OCI-LY1 (cell line): ENCODE results near the gene ZNF275.

Experiments
- H2AFZ ChIP-seq: fragments of 200-600 bp; sonication (generic), shearing (Covaris generic); 2 replicates; pipeline ENCODE4 v1.6.0; 2014; ENCODE audit warnings: antibody characterized with exemption, mild to moderate bottlenecking, low read length
- H3F3A ChIP-seq: fragments of 200-600 bp; sonication (generic), shearing (Covaris generic); 2 replicates; pipeline ENCODE4 v1.6.0; 2014; ENCODE audit warnings: mild to moderate bottlenecking, antibody characterized with exemption, low read length, moderate library complexity; ENCODE audit not compliant: insufficient read depth
- H3K27ac ChIP-seq: fragments of 200-600 bp; sonication (generic); 2 replicates; pipeline ENCODE4 v1.5.1; 2014; ENCODE audit warnings: low read length, mixed run types, mild to moderate bottlenecking, low read depth; ENCODE audit not compliant: poor library complexity, severe bottlenecking
- H3K27me3 ChIP-seq: fragments of 200-600 bp; sonication (generic); 2 replicates; pipeline ENCODE4 v1.6.0; 2014; ENCODE audit warnings: antibody characterized with exemption, mild to moderate bottlenecking, low read length, moderate library complexity; ENCODE audit not compliant: insufficient read depth
- H3K36me3 ChIP-seq: fragments of 200-600 bp; sonication (generic); 2 replicates; pipeline ENCODE4 v1.6.1; 2014; ENCODE audit warnings: mild to moderate bottlenecking, antibody characterized with exemption, low read length, moderate library complexity, mixed read lengths; ENCODE audit not compliant: insufficient read depth
- H3K4me1 ChIP-seq: fragments of 200-600 bp; sonication (generic); 2 replicates; pipeline ENCODE4 v1.5.1; 2014; ENCODE audit warnings: mild to moderate bottlenecking, low read length, moderate library complexity; ENCODE audit not compliant: insufficient read depth, severe bottlenecking
- H3K4me2 ChIP-seq: fragments of 200-600 bp; sonication (generic), shearing (Covaris generic); 2 replicates; pipeline ENCODE4 v1.6.1; 2014; ENCODE audit warnings: low read length
- H3K4me3 ChIP-seq: fragments of 200-600 bp; sonication (generic); 2 replicates; pipeline ENCODE4 v1.5.1; 2014; ENCODE audit warnings: low read length, low read depth, mild to moderate bottlenecking, mixed read lengths; ENCODE audit not compliant: poor library complexity, severe bottlenecking
- H3K79me2 ChIP-seq: fragments of 200-600 bp; shearing (Covaris generic); 2 replicates; pipeline ENCODE4 v1.6.1; 2016; ENCODE audit warnings: mixed run types, low read length, mixed read lengths; ENCODE audit not compliant: insufficient read depth
- H3K9ac ChIP-seq: fragments of 200-600 bp; sonication (generic), shearing (Covaris generic); 2 replicates; pipeline ENCODE4 v1.6.1; 2014; ENCODE audit warnings: mild to moderate bottlenecking, low read length, mixed read lengths
- H3K9me2 ChIP-seq: fragments of 200-600 bp; sonication (generic), shearing (Covaris generic); 2 replicates; pipeline ENCODE4 v1.6.1; 2014; ENCODE audit warnings: low read depth, mild to moderate bottlenecking, low read length, mixed read lengths
- H3K9me3 ChIP-seq: fragments of 200-600 bp; shearing (Covaris generic); 2 replicates; pipeline ENCODE4 v1.6.1; 2014; ENCODE audit warnings: low read length, mixed read lengths
- H4K20me1 ChIP-seq: fragments of 200-600 bp; sonication (generic), shearing (Covaris generic); 2 replicates; pipeline ENCODE4 v1.6.0; 2016; ENCODE audit warnings: mild to moderate bottlenecking, low read length; ENCODE audit not compliant: insufficient read depth
- EZH2 ChIP-seq: fragments of 200-600 bp; sonication (generic), shearing (Covaris generic); IDR thresholded peaks from 2 replicates; pipeline ENCODE4 v1.8.0; 2017; ENCODE audit warnings: borderline replicate concordance, mixed run types, mild to moderate bottlenecking, antibody characterized with exemption, low read length, moderate library complexity, mixed read lengths
- TF ChIP-seq, protein P1 (sequence below): fragments of 200-600 bp; sonication (generic), shearing (Covaris generic); IDR thresholded peaks from 2 replicates; pipeline ENCODE4 v1.5.1; 2017; ENCODE audit warnings: mild to moderate bottlenecking, antibody characterized with exemption, low read length, moderate library complexity, mixed read lengths

The ZNF275 gene

DNA sequence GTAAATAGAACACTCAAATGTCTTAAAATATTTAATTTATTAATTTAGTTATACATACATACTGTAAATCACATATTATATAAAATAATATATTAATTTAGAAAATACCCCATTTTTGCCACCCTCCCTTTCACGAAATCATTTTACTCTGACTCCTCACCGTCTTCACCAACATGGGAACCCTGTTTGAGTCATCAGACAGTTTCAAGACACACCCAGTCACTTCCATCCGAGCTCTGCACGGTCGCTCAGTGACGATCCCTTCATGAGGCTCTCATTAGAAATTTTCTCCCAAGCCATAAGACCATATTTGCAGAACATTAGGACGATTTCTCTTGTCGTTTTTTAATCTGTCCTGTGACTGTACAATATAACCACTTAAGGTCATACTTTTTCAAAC, 14.5 kb downstream of the ZNF275 start:
- H2AFZ ChIP-seq: no peak overlapping the region
- H3K9me2 ChIP-seq: no peaks in the 10 kb centered on the region
- no peaks in the 10 kb centered on the region for H3K79me2 ChIP-seq
- no peak overlapping the region for H3K4me2 ChIP-seq
- peaks cover 35% of the 10 kb centered on the region for H3K4me1 ChIP-seq
- no peaks in the 10 kb centered on the region for H3F3A ChIP-seq
- H3K27me3 ChIP-seq: no peaks in the 10 kb centered on the region
- H4K20me1 ChIP-seq: no peaks in the 10 kb centered on the region
- no peak overlapping the region for H3K27ac ChIP-seq
- TF ChIP-seq, protein P1, sequence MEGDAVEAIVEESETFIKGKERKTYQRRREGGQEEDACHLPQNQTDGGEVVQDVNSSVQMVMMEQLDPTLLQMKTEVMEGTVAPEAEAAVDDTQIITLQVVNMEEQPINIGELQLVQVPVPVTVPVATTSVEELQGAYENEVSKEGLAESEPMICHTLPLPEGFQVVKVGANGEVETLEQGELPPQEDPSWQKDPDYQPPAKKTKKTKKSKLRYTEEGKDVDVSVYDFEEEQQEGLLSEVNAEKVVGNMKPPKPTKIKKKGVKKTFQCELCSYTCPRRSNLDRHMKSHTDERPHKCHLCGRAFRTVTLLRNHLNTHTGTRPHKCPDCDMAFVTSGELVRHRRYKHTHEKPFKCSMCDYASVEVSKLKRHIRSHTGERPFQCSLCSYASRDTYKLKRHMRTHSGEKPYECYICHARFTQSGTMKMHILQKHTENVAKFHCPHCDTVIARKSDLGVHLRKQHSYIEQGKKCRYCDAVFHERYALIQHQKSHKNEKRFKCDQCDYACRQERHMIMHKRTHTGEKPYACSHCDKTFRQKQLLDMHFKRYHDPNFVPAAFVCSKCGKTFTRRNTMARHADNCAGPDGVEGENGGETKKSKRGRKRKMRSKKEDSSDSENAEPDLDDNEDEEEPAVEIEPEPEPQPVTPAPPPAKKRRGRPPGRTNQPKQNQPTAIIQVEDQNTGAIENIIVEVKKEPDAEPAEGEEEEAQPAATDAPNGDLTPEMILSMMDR: no peak
- TF ChIP-seq EZH2: no peak
- peaks cover 47% of the 10 kb centered on the region for H3K36me3 ChIP-seq
- no peaks in the 10 kb centered on the region for H3K9me3 ChIP-seq
- no peak overlapping the region for H3K4me3 ChIP-seq
- H3K9ac ChIP-seq: no peak overlapping the region

DNA sequence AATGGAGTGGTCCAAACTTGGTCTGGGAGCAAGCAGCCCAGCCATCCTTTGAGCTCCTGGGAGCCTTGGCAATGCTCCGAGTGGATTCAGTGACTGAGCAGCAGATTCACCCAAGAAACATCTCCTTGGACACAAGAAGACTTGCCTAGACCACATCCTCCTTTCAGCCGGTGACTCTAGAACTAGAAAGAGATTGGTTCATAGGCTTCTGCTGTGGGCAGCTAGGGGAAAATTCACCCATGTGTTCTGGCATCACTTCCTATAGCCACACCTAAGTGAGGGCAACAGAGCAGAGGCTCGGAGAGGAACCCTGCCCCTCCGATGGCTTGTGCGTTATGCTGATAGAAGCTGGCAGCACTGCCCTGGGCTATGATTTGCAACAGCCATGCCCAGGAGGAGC, 16.0 kb downstream of the ZNF275 start:
- Histone ChIP-seq H4K20me1 (no peaks in the 10 kb centered on the region), H3K9me2 (no peaks in the 10 kb centered on the region), H3K4me3 (no peak overlapping the region), H3K27me3 (no peaks in the 10 kb centered on the region), H3K9me3 (no peaks in the 10 kb centered on the region), H3F3A (no peaks in the 10 kb centered on the region), H3K4me1 (peaks cover 50% of the 10 kb centered on the region), H3K9ac (no peak overlapping the region), H2AFZ (no peak overlapping the region), H3K79me2 (no peaks in the 10 kb centered on the region), H3K27ac (peak overlapping the region; percentile 97), H3K4me2 (no peak overlapping the region), H3K36me3 (peaks cover 39% of the 10 kb centered on the region)
- TF ChIP-seq, protein P1: no peak
- no peak for TF ChIP-seq EZH2

DNA sequence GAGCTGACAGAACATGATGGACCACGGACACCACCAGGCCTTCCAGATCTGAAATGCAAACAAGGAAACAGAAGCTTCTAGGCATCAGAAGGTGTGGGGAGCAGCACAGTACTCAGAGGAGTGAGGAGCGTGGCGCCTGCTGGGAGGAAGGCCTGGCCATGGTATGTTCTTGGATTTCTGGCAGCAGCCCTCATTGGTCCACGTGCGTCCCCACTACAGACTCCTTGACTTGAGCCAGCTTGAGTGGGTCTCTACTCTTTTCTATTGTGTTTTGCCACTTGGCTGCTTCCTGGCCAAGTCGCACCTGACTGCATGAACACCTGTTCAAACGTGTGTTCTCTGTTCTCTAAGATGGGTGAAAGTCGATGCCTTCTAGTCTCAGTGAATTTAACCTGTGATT, 18.0 kb downstream of the ZNF275 start:
- Histone ChIP-seq H3K36me3 (peaks cover 29% of the 10 kb centered on the region), H3K4me1 (peaks cover 56% of the 10 kb centered on the region), H3K9me3 (no peaks in the 10 kb centered on the region), H3K27me3 (no peaks in the 10 kb centered on the region), H3K9me2 (no peaks in the 10 kb centered on the region), H4K20me1 (no peaks in the 10 kb centered on the region), H3K27ac (peak overlapping the region; percentile 97), H3K4me2 (peak overlapping the region; percentile 48), H3K4me3 (no peak overlapping the region), H2AFZ (no peak overlapping the region), H3K79me2 (no peaks in the 10 kb centered on the region), H3K9ac (no peak overlapping the region), H3F3A (no peaks in the 10 kb centered on the region)
- TF ChIP-seq EZH2: no peak

DNA sequence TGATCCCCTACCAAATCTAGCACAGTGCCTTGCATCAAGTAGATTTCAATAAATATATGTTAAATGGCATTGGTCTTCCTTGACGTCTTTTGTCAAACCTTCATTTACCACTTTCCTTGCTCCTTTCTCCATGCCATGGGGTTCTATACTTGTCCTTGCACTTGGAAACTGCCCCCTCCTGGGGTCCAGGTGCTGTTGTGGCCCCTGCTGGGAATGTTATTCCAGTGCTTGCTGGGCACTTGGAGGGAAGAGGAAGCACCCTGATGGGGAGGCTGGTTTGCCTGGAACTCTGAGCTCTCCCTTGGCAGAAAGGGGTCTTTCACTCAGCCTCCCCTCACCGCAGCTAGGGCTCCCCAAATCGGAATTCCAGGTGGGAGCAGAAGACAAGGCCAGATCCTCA, 18.9 kb downstream of the ZNF275 start:
- Histone ChIP-seq H2AFZ (no peak overlapping the region), H3K9ac (peak overlapping the region; percentile 47; the same call in 1 of the 2 replicates), H3K4me3 (peak overlapping the region; percentile 19), H3K9me2 (no peaks in the 10 kb centered on the region), H3K27me3 (no peaks in the 10 kb centered on the region), H3K79me2 (no peaks in the 10 kb centered on the region), H3K9me3 (no peaks in the 10 kb centered on the region), H3K4me1 (peaks cover 56% of the 10 kb centered on the region), H3K27ac (peak overlapping the region; percentile 97), H3F3A (no peaks in the 10 kb centered on the region), H3K36me3 (peaks cover 21% of the 10 kb centered on the region), H4K20me1 (no peaks in the 10 kb centered on the region), H3K4me2 (peak overlapping the region; percentile 48; the same call in 1 of the 2 replicates)
- TF ChIP-seq EZH2: no peak
- TF ChIP-seq, protein P1: no peak
